Astrocyte (in vitro differentiated cells and primary cell): ENCODE results near the gene MGP. TPM values are rescaled to one million over a fixed set of nuclear protein-coding genes. Genes with fewer than 3 reads are reported as not detected.
A peak's percentile ranks its signal among the peaks of the same experiment; 100 is the strongest.

Source experiments
- DNase-seq: peaks from one replicate; pipeline ENCODE4 v3.0.0-alpha.2; 2010; ENCODE audit warnings: low read depth
- FAIRE-seq: peaks from 2 replicates; lab custom pipeline; 2011; peaks lifted over from hg19 to GRCh38; lab: Jason Lieb, UNC
- H2AFZ ChIP-seq: 2 replicates; pipeline ENCODE4 v1.6.0; 2012; ENCODE audit warnings: low read depth, low read length, inconsistent platforms
- H3K27ac ChIP-seq: 2 replicates; pipeline ENCODE4 v1.5.1; 2011; ENCODE audit warnings: low read depth, low read length, inconsistent platforms
- H3K27me3 ChIP-seq: 2 replicates; pipeline ENCODE4 v1.6.0; 2011; ENCODE audit warnings: low read length, inconsistent platforms; ENCODE audit not compliant: insufficient read depth
- H3K36me3 ChIP-seq: 2 replicates; pipeline ENCODE4 v1.5.1; 2011; ENCODE audit warnings: low read length, inconsistent platforms; ENCODE audit not compliant: insufficient read depth
- H3K4me1 ChIP-seq: 2 replicates; pipeline ENCODE4 v1.5.1; 2011; ENCODE audit warnings: low read length, inconsistent platforms; ENCODE audit not compliant: insufficient read depth
- H3K4me2 ChIP-seq: 2 replicates; pipeline ENCODE4 v1.6.0; 2012; ENCODE audit warnings: low read length, inconsistent platforms
- H3K4me3 ChIP-seq: 2 replicates; pipeline ENCODE4 v1.5.1; 2011; ENCODE audit warnings: low read depth, mild to moderate bottlenecking, low read length, inconsistent platforms; ENCODE audit not compliant: insufficient read depth
- H3K79me2 ChIP-seq: 2 replicates; pipeline ENCODE4 v1.6.0; 2012; ENCODE audit warnings: mild to moderate bottlenecking, low read length, inconsistent platforms; ENCODE audit not compliant: insufficient read depth
- H3K9ac ChIP-seq: 2 replicates; pipeline ENCODE4 v1.6.0; 2012; ENCODE audit warnings: mild to moderate bottlenecking, low read length, inconsistent platforms
- H3K9me3 ChIP-seq: 2 replicates; pipeline ENCODE4 v1.5.1; 2012; ENCODE audit warnings: low read depth, mild to moderate bottlenecking, low read length, inconsistent platforms; ENCODE audit not compliant: insufficient read depth
- H4K20me1 ChIP-seq: 2 replicates; pipeline ENCODE4 v1.6.0; 2012; ENCODE audit warnings: low read length, inconsistent platforms; ENCODE audit not compliant: insufficient read depth
- H3K27ac Mint-ChIP-seq: one replicate; pipeline ENCODE4 v1.8.0; 2021; ENCODE audit warnings: mild to moderate bottlenecking, mixed read lengths; ENCODE audit not compliant: unreplicated experiment
- H3K27me3 Mint-ChIP-seq: one replicate; pipeline ENCODE4 v1.8.0; 2021; ENCODE audit warnings: low read depth, mixed read lengths; ENCODE audit not compliant: unreplicated experiment
- H3K36me3 Mint-ChIP-seq: one replicate; pipeline ENCODE4 v1.8.0; 2021; ENCODE audit warnings: low read depth, mixed read lengths; ENCODE audit not compliant: unreplicated experiment
- H3K4me1 Mint-ChIP-seq: one replicate; pipeline ENCODE4 v1.8.0; 2021; ENCODE audit warnings: low read depth, mixed read lengths; ENCODE audit not compliant: unreplicated experiment
- H3K4me3 Mint-ChIP-seq: one replicate; pipeline ENCODE4 v1.8.0; 2021; ENCODE audit warnings: mild to moderate bottlenecking, moderate library complexity, mixed read lengths; ENCODE audit not compliant: unreplicated experiment
- H3K9me3 Mint-ChIP-seq: one replicate; pipeline ENCODE4 v1.8.0; 2021; ENCODE audit warnings: mild to moderate bottlenecking, mixed read lengths; ENCODE audit not compliant: unreplicated experiment
- CTCF ChIP-seq: IDR thresholded peaks from 2 replicates; pipeline ENCODE4 v1.5.1; 2011; ENCODE audit warnings: low read depth, mild to moderate bottlenecking, inconsistent platforms, low read length, moderate library complexity; ENCODE audit not compliant: insufficient read depth
- EZH2 ChIP-seq: IDR thresholded peaks from 2 replicates; pipeline ENCODE4 v1.6.1; 2012; ENCODE audit warnings: mild to moderate bottlenecking, low read length, inconsistent platforms; ENCODE audit not compliant: insufficient read depth
- total RNA-seq: library from RNA; stranded (reverse); gene quantifications from 2 replicates; pipeline ENCODE4 v1.2.1, GENCODE V29; 2021

The MGP gene
- total RNA-seq, 1 donor from 2014 or later: not detected

- Mint-ChIP-seq H3K9me3 (no peaks in the 10 kb centered on the region), H3K27ac (no peak overlapping the region), H3K36me3 (peaks cover 1% of the 10 kb centered on the region), H3K4me3 (no peak overlapping the region), H3K27me3 (no peaks in the 10 kb centered on the region), H3K4me1 (peaks cover 16% of the 10 kb centered on the region)
- no peak overlapping the region for H3K9ac ChIP-seq
- FAIRE-seq (no peak), DNase-seq (peak; percentile 63)
- TF ChIP-seq EZH2 (no peak), CTCF (no peak)
- H3K79me2 ChIP-seq: no peaks in the 10 kb centered on the region
- no peaks in the 10 kb centered on the region for H3K9me3 ChIP-seq
- no peaks in the 10 kb centered on the region for H4K20me1 ChIP-seq
- no peak overlapping the region for H2AFZ ChIP-seq
- H3K4me3 ChIP-seq: no peak overlapping the region
- H3K27me3 ChIP-seq: no peaks in the 10 kb centered on the region
- no peak overlapping the region for H3K27ac ChIP-seq
- peaks cover 13% of the 10 kb centered on the region for H3K4me1 ChIP-seq
- H3K4me2 ChIP-seq: no peak overlapping the region
- no peaks in the 10 kb centered on the region for H3K36me3 ChIP-seq
These were observed 38.6 kb downstream of the MGP start for GRCh38 chr12:14846876-14847580.

GRCh38 chr12:14846042-14846587 is 39.5 kb downstream of the MGP start:
- Histone ChIP-seq H4K20me1 (no peaks in the 10 kb centered on the region), H3K4me1 (peaks cover 20% of the 10 kb centered on the region), H3K4me3 (no peak overlapping the region), H2AFZ (no peak overlapping the region), H3K9ac (no peak overlapping the region), H3K9me3 (no peaks in the 10 kb centered on the region), H3K36me3 (no peaks in the 10 kb centered on the region), H3K27ac (no peak overlapping the region), H3K27me3 (no peaks in the 10 kb centered on the region), H3K4me2 (no peak overlapping the region), H3K79me2 (no peaks in the 10 kb centered on the region)
- Mint-ChIP-seq H3K4me3 (no peak overlapping the region), H3K27me3 (no peaks in the 10 kb centered on the region), H3K36me3 (peaks cover 1% of the 10 kb centered on the region), H3K27ac (no peak overlapping the region), H3K9me3 (no peaks in the 10 kb centered on the region), H3K4me1 (peaks cover 23% of the 10 kb centered on the region)
- peak; percentile 32 for FAIRE-seq
- TF ChIP-seq CTCF (no peak), EZH2 (no peak)
- peak; percentile 73 for DNase-seq

- Mint-ChIP-seq H3K4me3 (no peak overlapping the region), H3K27ac (no peak overlapping the region), H3K4me1 (peaks cover 23% of the 10 kb centered on the region), H3K27me3 (no peaks in the 10 kb centered on the region), H3K9me3 (no peaks in the 10 kb centered on the region), H3K36me3 (peaks cover 1% of the 10 kb centered on the region)
- peak overlapping the region; percentile 61 for H2AFZ ChIP-seq
- H3K27ac ChIP-seq: no peak overlapping the region
- no peaks in the 10 kb centered on the region for H3K36me3 ChIP-seq
- peak; percentile 41 for DNase-seq
- FAIRE-seq: peak; percentile 69
- TF ChIP-seq CTCF: peak; percentile 75
- no peak for TF ChIP-seq EZH2
- H4K20me1 ChIP-seq: no peaks in the 10 kb centered on the region
- no peak overlapping the region for H3K9ac ChIP-seq
- peaks cover 20% of the 10 kb centered on the region for H3K4me1 ChIP-seq
- H3K27me3 ChIP-seq: no peaks in the 10 kb centered on the region
- H3K4me2 ChIP-seq: no peak overlapping the region
- H3K79me2 ChIP-seq: no peaks in the 10 kb centered on the region
- H3K9me3 ChIP-seq: no peaks in the 10 kb centered on the region
- H3K4me3 ChIP-seq: no peak overlapping the region
These were observed 40.3 kb downstream of the MGP start for GRCh38 chr12:14845350-14845750.
